GM12864 (cell line): ENCODE results near the gene RALGAPA2.

Experiments used
- DNase-seq: peaks from one replicate; pipeline ENCODE4 v3.0.0-alpha.2; 2011; ENCODE audit warnings: low read depth
- H3K4me3 ChIP-seq: 2 replicates; pipeline ENCODE4 v1.5.1; 2011; ENCODE audit warnings: mild to moderate bottlenecking, low read depth, low read length, control low read depth
- CTCF ChIP-seq: IDR thresholded peaks from 2 replicates; pipeline ENCODE4 v1.5.1; 2011; ENCODE audit warnings: low read depth, mild to moderate bottlenecking, moderate library complexity, low read length, control low read depth, inconsistent platforms; ENCODE audit errors: missing control alignments

Gene RALGAPA2

GRCh38 chr20:20711413-20711812 is 1.0 kb downstream of the RALGAPA2 start:
- TF ChIP-seq CTCF: no peak
- peak overlapping the region; percentile 96 for H3K4me3 ChIP-seq
- DNase-seq: no peak

GRCh38 chr20:20710443-20711315 is 1.8 kb downstream of the RALGAPA2 start:
- TF ChIP-seq CTCF: no peak
- peak; percentile 33 for DNase-seq
- H3K4me3 ChIP-seq: peak overlapping the region; percentile 96; the same call in 1 of the 2 replicates

GRCh38 chr20:20709887-20710286 is 2.6 kb downstream of the RALGAPA2 start:
- TF ChIP-seq CTCF: no peak
- DNase-seq: no peak
- no peak overlapping the region for H3K4me3 ChIP-seq

GRCh38 chr20:20706285-20706684 is 6.2 kb downstream of the RALGAPA2 start:
- no peak for TF ChIP-seq CTCF
- H3K4me3 ChIP-seq: no peak overlapping the region
- DNase-seq: no peak

- no peak overlapping the region for H3K4me3 ChIP-seq
- TF ChIP-seq CTCF: no peak
- DNase-seq: no peak
Measured at GRCh38 chr20:20702330-20703245, 9.9 kb downstream of the RALGAPA2 start.

- no peak overlapping the region for H3K4me3 ChIP-seq
- TF ChIP-seq CTCF: no peak
- DNase-seq: no peak
Measured at GRCh38 chr20:20699917-20700316, 12.5 kb downstream of the RALGAPA2 start.
